Spleen (tissue), 7 donors: ENCODE results near the gene GPR34.

Experiments
- CTCF ChIP-seq, 11 experiments: fragments of 200-600 bp in 7 of 11; fragments of 450-650 bp in 4 of 11; sonication (generic) in 4 of 11; IDR thresholded peaks in 8 of 11; conservative IDR thresholded peaks in 3 of 11; 1 replicate in 7 of 11; 2 replicates in 4 of 11; pipeline versions ENCODE4 v1.4.0 to v1.8.0; 2016 to 2021; ENCODE audit warnings: antibody characterized with exemption in 11 of 11, inconsistent platforms in 4 of 11, mild to moderate bottlenecking in 1 of 11
- POLR2A ChIP-seq, 3 donors: fragments of 450-650 bp; IDR thresholded peaks; one replicate each; pipeline ENCODE4 v1.5.1; 2017; ENCODE audit warnings: antibody characterized with exemption in 3 of 3, mild to moderate bottlenecking in 1 of 3
- POLR2AphosphoS5 ChIP-seq, 3 donors: sonication (generic); formaldehyde crosslinking; IDR thresholded peaks; one replicate each; pipeline ENCODE4 v1.5.1; 2017; ENCODE audit warnings: antibody characterized with exemption in 3 of 3
- donor health status: DM: no; HTN: no; CAD: no; lungs with moderate emphysema.
- donor health status: DM: no; HTN: no; CAD: no.
- donor health status: DM: no; HTN: no; CAD: no.

GRCh38 chrX:41677183-41678060, 11.4 kb upstream of the GPR34 start:
- TF ChIP-seq CTCF (IDR thresholded peaks at IDR 0.05 in 8 of 11, conservative IDR thresholded peaks at IDR 0.05 in 3 of 11): no peak
- no peak for TF ChIP-seq POLR2AphosphoS5 (IDR thresholded peaks at IDR 0.05)
- TF ChIP-seq POLR2A (IDR thresholded peaks at IDR 0.05): no peak
